ENCODE measurements around the gene NOSIP. TPM values are rescaled to one million over a fixed set of nuclear protein-coding genes. Genes with fewer than 3 reads are reported as not detected.

NOSIP gene
- total and polyA plus RNA-seq, 5 donors from 2014 or later = 124 to 385 (median 280) TPM

DNA sequence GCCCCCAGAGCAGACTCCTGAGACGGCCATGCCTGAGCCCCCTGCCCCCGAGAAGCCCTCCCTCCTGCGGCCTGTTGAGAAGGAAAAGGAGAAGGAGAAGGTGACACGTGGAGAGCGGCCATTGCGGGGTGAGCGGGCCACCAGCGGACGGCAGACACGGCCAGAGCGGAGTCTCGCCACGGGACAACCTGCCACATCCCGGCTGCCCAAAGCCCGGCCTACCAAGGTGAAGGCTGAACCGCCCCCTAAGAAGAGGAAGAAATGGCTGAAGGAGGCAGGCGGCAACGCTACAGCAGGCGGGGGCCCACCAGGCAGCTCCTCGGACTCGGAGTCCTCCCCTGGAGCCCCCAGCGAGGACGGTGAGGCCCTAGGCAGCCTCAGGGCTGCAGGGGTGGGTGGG, 35.5 kb upstream of the NOSIP start:
- Mint-ChIP-seq H3K4me1 (peaks cover 0 to 20% (median 9%) of the 10 kb centered on the region in 4 donors), H3K36me3 (peaks cover 27% of the 10 kb centered on the region), H3K27ac (no peak overlapping the region), H3K9me3 (peaks cover 0 to 1% (median 0%) of the 10 kb centered on the region in 7 donors), H3K4me3 (no peak overlapping the region), H3K27me3 (no peaks in the 10 kb centered on the region)
- ATAC-seq (ENCODE audit: low read depth in 2 of 2) (no peak), DNase-seq (no peak)
- Histone ChIP-seq H3K36me3 (ENCODE audit: control insufficient read depth, insufficient read depth, low read length) (peaks cover 57% of the 10 kb centered on the region), H3K27ac (ENCODE audit: insufficient read depth, low read length, poor library complexity, severe bottlenecking) (no peak overlapping the region), H3K9me3 (ENCODE audit: control insufficient read depth in 2 of 2, low read length in 2 of 2) (peaks cover 0 to 4% of the 10 kb centered on the region in 2 experiments), H3K27me3 (ENCODE audit: control insufficient read depth, insufficient read depth, low read length) (no peaks in the 10 kb centered on the region), H3K4me1 (ENCODE audit: control insufficient read depth, insufficient read depth, low read length, poor library complexity, severe bottlenecking) (peaks cover 5% of the 10 kb centered on the region), H3K4me3 (ENCODE audit: low read depth, low read length) (no peak overlapping the region)

DNA sequence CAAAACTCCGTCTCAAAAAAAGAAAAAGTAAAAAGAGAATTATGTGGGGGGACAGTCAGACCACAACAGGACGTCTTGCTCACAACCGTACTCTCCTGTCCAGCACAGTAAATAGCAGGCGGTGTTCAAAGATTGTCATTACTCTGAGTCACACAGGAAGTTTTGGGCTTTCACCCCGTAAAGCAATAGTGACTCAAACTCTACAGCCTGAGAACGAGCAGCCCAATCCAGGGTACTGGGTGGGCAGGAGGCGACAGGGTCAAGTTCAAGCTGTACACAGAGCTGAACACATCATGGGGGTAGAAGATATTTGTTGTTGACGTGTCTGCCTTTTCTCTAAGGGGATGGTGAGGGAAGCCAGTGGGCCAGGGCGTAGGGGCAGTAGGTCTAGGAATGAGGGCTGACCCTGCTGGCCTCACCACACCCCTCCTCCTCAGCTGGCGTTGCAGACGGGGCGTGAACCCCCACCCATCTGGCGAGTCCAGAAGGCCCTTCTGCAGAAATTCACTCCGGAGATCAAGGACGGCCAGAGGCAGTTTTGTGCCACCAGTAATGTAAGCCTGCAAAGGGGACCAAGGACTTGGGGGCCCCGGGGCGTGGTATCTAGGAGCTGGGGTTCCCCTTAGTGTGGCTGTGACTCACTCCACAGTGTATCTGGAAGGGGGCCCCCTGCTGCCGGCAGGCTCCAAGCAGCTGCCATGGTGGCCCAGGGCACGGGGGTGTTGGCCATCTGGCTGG, 33.9 kb upstream of the NOSIP start:
- Histone ChIP-seq H3K36me3 (ENCODE audit: control insufficient read depth, insufficient read depth, low read length) (peaks cover 54% of the 10 kb centered on the region), H3K4me3 (ENCODE audit: low read depth, low read length) (no peak overlapping the region), H3K27ac (ENCODE audit: insufficient read depth, low read length, poor library complexity, severe bottlenecking) (peak overlapping the region; percentile 0), H3K27me3 (ENCODE audit: control insufficient read depth, insufficient read depth, low read length) (no peaks in the 10 kb centered on the region), H3K9me3 (ENCODE audit: control insufficient read depth in 2 of 2, low read length in 2 of 2) (peaks cover 0 to 4% of the 10 kb centered on the region in 2 experiments), H3K4me1 (ENCODE audit: control insufficient read depth, insufficient read depth, low read length, poor library complexity, severe bottlenecking) (peaks cover 5% of the 10 kb centered on the region)
- H3K4me3 Mint-ChIP-seq = no peak overlapping the region
- peak overlapping the region in 2 of 3 donors; percentile 25 to 97 for H3K27ac Mint-ChIP-seq
- ATAC-seq (ENCODE audit: low read depth in 2 of 2) (peak in 1 of 2 donors; percentile 45), DNase-seq (no peak)
- peaks cover 27% of the 10 kb centered on the region for H3K36me3 Mint-ChIP-seq
- no peaks in the 10 kb centered on the region for H3K9me3 Mint-ChIP-seq
- peaks cover 5% of the 10 kb centered on the region for H3K27me3 Mint-ChIP-seq
- H3K4me1 Mint-ChIP-seq = peaks cover 0 to 26% (median 9%) of the 10 kb centered on the region in 4 donors

DNA sequence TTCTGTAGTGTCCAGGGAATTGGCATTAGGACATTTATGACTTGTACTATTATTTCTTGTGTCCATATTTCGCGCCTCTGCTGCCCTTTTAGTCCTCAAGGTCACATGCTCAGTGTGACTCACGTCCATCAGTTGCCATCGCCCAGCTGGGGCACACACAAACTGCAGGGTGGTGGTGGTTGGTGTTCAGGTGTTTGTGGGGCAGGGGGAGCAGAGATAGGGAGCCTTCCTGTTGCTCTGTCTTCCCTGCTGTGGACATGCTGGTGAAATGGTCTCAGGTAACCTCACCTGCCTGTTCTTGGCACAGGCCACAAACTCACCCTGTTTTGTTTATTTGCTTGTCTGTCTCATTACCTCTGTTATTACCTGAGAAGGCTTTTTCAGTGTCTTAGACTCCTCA, 33.0 kb upstream of the NOSIP start:
- Histone ChIP-seq H3K4me1 (ENCODE audit: control insufficient read depth, insufficient read depth, low read length, poor library complexity, severe bottlenecking) (peaks cover 5% of the 10 kb centered on the region), H3K27ac (ENCODE audit: insufficient read depth, low read length, poor library complexity, severe bottlenecking) (no peak overlapping the region), H3K27me3 (ENCODE audit: control insufficient read depth, insufficient read depth, low read length) (no peaks in the 10 kb centered on the region), H3K9me3 (ENCODE audit: control insufficient read depth in 2 of 2, low read length in 2 of 2) (peaks cover 0 to 4% of the 10 kb centered on the region in 2 experiments), H3K4me3 (ENCODE audit: low read depth, low read length) (no peak overlapping the region), H3K36me3 (ENCODE audit: control insufficient read depth, insufficient read depth, low read length) (peaks cover 56% of the 10 kb centered on the region)
- no peak for ATAC-seq (ENCODE audit: low read depth in 2 of 2)
- Mint-ChIP-seq H3K27ac (no peak overlapping the region), H3K27me3 (peaks cover 5% of the 10 kb centered on the region), H3K9me3 (no peaks in the 10 kb centered on the region), H3K4me3 (no peak overlapping the region), H3K36me3 (peaks cover 21% of the 10 kb centered on the region), H3K4me1 (peaks cover 0 to 28% (median 7%) of the 10 kb centered on the region in 4 donors)
- no peak for DNase-seq

DNA sequence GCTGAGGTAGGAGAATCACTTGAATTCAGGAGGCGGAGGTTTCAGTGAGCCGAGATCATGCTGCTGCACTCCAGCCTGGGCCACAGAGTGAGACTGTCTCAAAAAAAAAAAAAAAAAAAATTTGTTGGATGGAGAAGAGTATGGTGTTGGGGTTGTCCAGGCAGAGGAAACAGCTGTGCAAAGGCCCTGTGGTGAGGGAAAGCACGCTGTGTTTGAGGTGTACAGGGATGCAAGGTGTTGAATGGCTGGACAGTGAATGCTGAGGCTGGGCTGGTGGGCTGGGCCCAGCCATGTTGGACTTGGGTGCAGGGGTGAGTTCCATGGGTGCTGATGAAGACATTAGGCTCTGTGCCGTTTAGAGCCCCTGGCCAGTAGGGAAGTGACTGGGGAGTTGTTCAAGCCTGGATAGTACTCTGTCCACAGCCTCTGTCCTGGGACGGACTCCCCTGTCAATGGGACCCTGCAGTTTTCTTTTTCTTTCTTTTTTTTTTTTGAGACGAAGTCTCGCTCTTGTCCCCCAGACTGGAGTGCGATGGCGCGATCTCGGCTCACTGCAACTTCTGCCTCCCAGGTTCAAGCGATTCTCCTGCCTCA, 29.2 kb upstream of the NOSIP start:
- Histone ChIP-seq H3K36me3 (ENCODE audit: control insufficient read depth, insufficient read depth, low read length) (peaks cover 42% of the 10 kb centered on the region), H3K4me1 (ENCODE audit: control insufficient read depth, insufficient read depth, low read length, poor library complexity, severe bottlenecking) (peaks cover 5% of the 10 kb centered on the region), H3K27ac (ENCODE audit: insufficient read depth, low read length, poor library complexity, severe bottlenecking) (no peak overlapping the region), H3K4me3 (ENCODE audit: low read depth, low read length) (no peak overlapping the region), H3K27me3 (ENCODE audit: control insufficient read depth, insufficient read depth, low read length) (no peaks in the 10 kb centered on the region), H3K9me3 (ENCODE audit: control insufficient read depth in 2 of 2, low read length in 2 of 2) (no peaks in the 10 kb centered on the region)
- H3K4me1 Mint-ChIP-seq = peaks cover 0 to 39% (median 10%) of the 10 kb centered on the region in 4 donors
- peaks cover 5% of the 10 kb centered on the region for H3K36me3 Mint-ChIP-seq
- DNase-seq = no peak
- no peaks in the 10 kb centered on the region for H3K9me3 Mint-ChIP-seq
- H3K4me3 Mint-ChIP-seq = no peak overlapping the region
- no peak overlapping the region for H3K27ac Mint-ChIP-seq
- no peak for ATAC-seq (ENCODE audit: low read depth in 2 of 2)
- H3K27me3 Mint-ChIP-seq = peaks cover 5% of the 10 kb centered on the region

GRCh38 chr19:49605605-49606004, 25.2 kb upstream of the NOSIP start:
- Histone ChIP-seq H3K4me3 (ENCODE audit: low read depth, low read length) (no peak overlapping the region), H3K4me1 (ENCODE audit: control insufficient read depth, insufficient read depth, low read length, poor library complexity, severe bottlenecking) (no peaks in the 10 kb centered on the region), H3K9me3 (ENCODE audit: control insufficient read depth in 2 of 2, low read length in 2 of 2) (no peaks in the 10 kb centered on the region), H3K36me3 (ENCODE audit: control insufficient read depth, insufficient read depth, low read length) (peaks cover 64% of the 10 kb centered on the region), H3K27ac (ENCODE audit: insufficient read depth, low read length, poor library complexity, severe bottlenecking) (no peak overlapping the region), H3K27me3 (ENCODE audit: control insufficient read depth, insufficient read depth, low read length) (no peaks in the 10 kb centered on the region)
- Mint-ChIP-seq H3K27ac (peak overlapping the region in 1 of 3 donors; percentile 14), H3K9me3 (no peaks in the 10 kb centered on the region), H3K36me3 (peaks cover 15% of the 10 kb centered on the region), H3K27me3 (peaks cover 5% of the 10 kb centered on the region), H3K4me3 (no peak overlapping the region), H3K4me1 (peaks cover 0 to 36% (median 6%) of the 10 kb centered on the region in 4 donors)
- DNase-seq (no peak), ATAC-seq (ENCODE audit: low read depth in 2 of 2) (no peak)

- Mint-ChIP-seq H3K36me3 (peaks cover 21% of the 10 kb centered on the region), H3K4me3 (peak overlapping the region in 1 of 4 donors; percentile 21), H3K27ac (no peak overlapping the region), H3K9me3 (no peaks in the 10 kb centered on the region), H3K4me1 (peaks cover 0 to 33% (median 7%) of the 10 kb centered on the region in 4 donors), H3K27me3 (no peaks in the 10 kb centered on the region)
- H3K27me3 ChIP-seq (ENCODE audit: control insufficient read depth, insufficient read depth, low read length) = no peaks in the 10 kb centered on the region
- DNase-seq (no peak), ATAC-seq (ENCODE audit: low read depth in 2 of 2) (no peak)
- H3K4me3 ChIP-seq (ENCODE audit: low read depth, low read length) = no peak overlapping the region
- peaks cover 59% of the 10 kb centered on the region for H3K36me3 ChIP-seq (ENCODE audit: control insufficient read depth, insufficient read depth, low read length)
- H3K9me3 ChIP-seq (ENCODE audit: control insufficient read depth in 2 of 2, low read length in 2 of 2) = no peaks in the 10 kb centered on the region
- no peak overlapping the region for H3K27ac ChIP-seq (ENCODE audit: insufficient read depth, low read length, poor library complexity, severe bottlenecking)
- no peaks in the 10 kb centered on the region for H3K4me1 ChIP-seq (ENCODE audit: control insufficient read depth, insufficient read depth, low read length, poor library complexity, severe bottlenecking)
These were observed 22.4 kb upstream of the NOSIP start for GRCh38 chr19:49602806-49603205.

DNA sequence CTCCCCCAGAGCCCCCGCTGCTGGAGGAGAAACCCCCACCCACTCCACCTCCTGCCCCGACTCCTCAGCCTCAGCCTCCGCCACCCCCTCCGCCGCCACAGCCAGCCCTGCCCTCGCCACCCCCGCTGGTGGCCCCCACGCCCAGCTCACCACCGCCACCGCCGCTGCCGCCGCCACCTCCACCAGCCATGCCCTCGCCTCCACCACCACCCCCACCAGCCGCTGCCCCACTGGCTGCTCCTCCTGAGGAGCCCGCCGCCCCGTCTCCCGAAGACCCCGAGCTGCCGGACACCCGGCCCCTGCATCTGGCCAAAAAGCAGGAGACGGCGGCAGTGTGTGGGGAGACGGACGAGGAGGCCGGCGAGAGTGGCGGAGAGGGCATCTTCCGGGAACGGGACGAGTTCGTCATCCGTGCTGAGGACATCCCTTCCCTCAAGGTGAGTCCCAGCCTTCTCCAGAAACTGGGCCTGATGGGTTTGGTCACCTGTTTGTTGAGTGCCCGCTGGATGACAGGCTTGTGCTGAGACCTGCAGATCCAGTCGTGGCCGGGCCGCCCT, 21.2 kb upstream of the NOSIP start:
- DNase-seq = no peak
- no peaks in the 10 kb centered on the region for H3K27me3 Mint-ChIP-seq
- H3K4me3 ChIP-seq (ENCODE audit: low read depth, low read length) = no peak overlapping the region

More for the DNA sequence above, 21.2 kb upstream of the NOSIP start:
- Histone ChIP-seq H3K4me1 (ENCODE audit: control insufficient read depth, insufficient read depth, low read length, poor library complexity, severe bottlenecking) (no peaks in the 10 kb centered on the region), H3K27me3 (ENCODE audit: control insufficient read depth, insufficient read depth, low read length) (no peaks in the 10 kb centered on the region), H3K9me3 (ENCODE audit: control insufficient read depth in 2 of 2, low read length in 2 of 2) (no peaks in the 10 kb centered on the region), H3K36me3 (ENCODE audit: control insufficient read depth, insufficient read depth, low read length) (peaks cover 55% of the 10 kb centered on the region), H3K27ac (ENCODE audit: insufficient read depth, low read length, poor library complexity, severe bottlenecking) (no peak overlapping the region)
- ATAC-seq (ENCODE audit: low read depth in 2 of 2) = no peak
- no peaks in the 10 kb centered on the region for H3K9me3 Mint-ChIP-seq
- H3K27ac Mint-ChIP-seq = peak overlapping the region in 1 of 3 donors; percentile 3
- no peak overlapping the region for H3K4me3 Mint-ChIP-seq
- H3K4me1 Mint-ChIP-seq = peaks cover 0 to 30% (median 4%) of the 10 kb centered on the region in 4 donors
- peaks cover 21% of the 10 kb centered on the region for H3K36me3 Mint-ChIP-seq

Data from CD4-positive, CD25-positive, alpha-beta regulatory T cell (primary cell).